AG04449 (cell line): Measurements from ENCODE around the gene C2CD3.

Experiments used
- CTCF ChIA-PET: fragments of 350-600 bp; formaldehyde crosslinking; extraction: SDS; loops from one replicate; lab custom pipeline; 2021; ENCODE audit warnings: antibody characterized with exemption; lab: Yijun Ruan, JAX
- POLR2A ChIA-PET: fragments of 400-600, 350-600 bp; formaldehyde crosslinking; extraction: SDS; loops from one replicate; lab custom pipeline; 2020; ENCODE audit warnings: antibody characterized with exemption, inconsistent platforms; lab: Yijun Ruan, JAX
- DNase-seq: peaks from one replicate; pipeline ENCODE4 v3.0.0-alpha.2; 2010; ENCODE audit warnings: low read depth, low spot score
- H3K4me3 ChIP-seq: 2 replicates; pipeline ENCODE4 v1.5.1; 2011; ENCODE audit warnings: low read depth, mild to moderate bottlenecking, control low read depth, low read length
- TF ChIP-seq, protein P1 (sequence below): IDR thresholded peaks from one replicate; pipeline ENCODE4 v1.5.1; 2011; ENCODE audit warnings: mild to moderate bottlenecking, moderate library complexity, low read length, control low read depth, inconsistent platforms; ENCODE audit not compliant: insufficient read depth; ENCODE audit errors: missing control alignments

C2CD3 gene

GRCh38 chr11:74169738-74170458 lies 904 bp downstream of the C2CD3 start:
- POLR2A ChIA-PET = interaction anchor here (1.1 to 1.8 kb wide), 3 partner anchors 8 to 189 kb away, joined by 3 to 7 read pairs (median 5); no protein-coding TSS in a partner anchor
- TF ChIP-seq, protein P1, sequence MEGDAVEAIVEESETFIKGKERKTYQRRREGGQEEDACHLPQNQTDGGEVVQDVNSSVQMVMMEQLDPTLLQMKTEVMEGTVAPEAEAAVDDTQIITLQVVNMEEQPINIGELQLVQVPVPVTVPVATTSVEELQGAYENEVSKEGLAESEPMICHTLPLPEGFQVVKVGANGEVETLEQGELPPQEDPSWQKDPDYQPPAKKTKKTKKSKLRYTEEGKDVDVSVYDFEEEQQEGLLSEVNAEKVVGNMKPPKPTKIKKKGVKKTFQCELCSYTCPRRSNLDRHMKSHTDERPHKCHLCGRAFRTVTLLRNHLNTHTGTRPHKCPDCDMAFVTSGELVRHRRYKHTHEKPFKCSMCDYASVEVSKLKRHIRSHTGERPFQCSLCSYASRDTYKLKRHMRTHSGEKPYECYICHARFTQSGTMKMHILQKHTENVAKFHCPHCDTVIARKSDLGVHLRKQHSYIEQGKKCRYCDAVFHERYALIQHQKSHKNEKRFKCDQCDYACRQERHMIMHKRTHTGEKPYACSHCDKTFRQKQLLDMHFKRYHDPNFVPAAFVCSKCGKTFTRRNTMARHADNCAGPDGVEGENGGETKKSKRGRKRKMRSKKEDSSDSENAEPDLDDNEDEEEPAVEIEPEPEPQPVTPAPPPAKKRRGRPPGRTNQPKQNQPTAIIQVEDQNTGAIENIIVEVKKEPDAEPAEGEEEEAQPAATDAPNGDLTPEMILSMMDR = no peak
- H3K4me3 ChIP-seq = peak overlapping the region; percentile 85
- no peak for DNase-seq
- CTCF ChIA-PET = interaction anchor here (0.8 to 2.5 kb wide), 3 partner anchors 15 to 206 kb away, joined by 3 to 12 read pairs (median 4); no protein-coding TSS in a partner anchor

GRCh38 chr11:74168838-74169237 lies 2.0 kb downstream of the C2CD3 start:
- ChIA-PET CTCF (no interaction called here), POLR2A (no interaction called here)
- no peak for DNase-seq
- TF ChIP-seq, protein P1 = no peak
- no peak overlapping the region for H3K4me3 ChIP-seq

DNA sequence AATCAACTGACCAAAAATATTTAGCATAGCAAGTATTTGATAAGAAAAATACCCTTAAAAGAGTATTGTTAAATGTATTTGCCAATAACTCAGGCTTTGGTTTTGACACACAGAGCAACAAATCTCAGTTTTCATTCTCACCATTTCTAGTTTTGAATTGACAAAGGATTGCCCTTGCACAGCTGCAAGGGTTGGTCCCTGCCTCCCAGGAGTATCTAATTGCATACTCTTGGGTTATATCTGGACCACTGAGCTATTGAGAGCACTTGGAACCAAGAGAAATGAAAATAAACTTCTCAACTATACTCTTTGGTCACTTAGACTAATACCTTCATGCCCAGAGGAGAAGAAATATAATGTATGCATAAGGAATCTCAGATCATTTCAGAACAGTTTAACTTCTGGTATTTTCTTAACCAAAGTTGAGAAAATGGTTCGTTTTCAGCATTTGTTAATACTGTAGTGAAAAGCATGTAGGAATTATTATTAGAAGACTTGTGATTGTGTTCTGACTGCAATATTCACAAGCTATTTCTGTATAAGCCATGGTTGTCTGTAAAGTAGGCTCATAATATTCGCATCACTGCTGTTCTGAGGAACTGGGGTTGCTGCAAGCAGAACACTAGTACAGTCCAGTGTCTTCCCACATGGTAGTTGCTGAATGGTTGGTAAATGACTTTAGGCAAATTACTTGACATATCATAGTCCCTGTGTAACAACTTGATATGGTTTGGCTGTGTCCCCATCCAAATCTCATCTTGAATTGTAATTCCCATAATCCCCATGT lies 7.9 kb downstream of the C2CD3 start:
- TF ChIP-seq, protein P1 = no peak
- POLR2A ChIA-PET = interaction anchor here (1.9 kb wide), 1 partner anchor 8 kb away, joined by 7 read pairs; the partner anchor contains the start of genes C2CD3 and PPME1
- DNase-seq = no peak
- no peak overlapping the region for H3K4me3 ChIP-seq
- CTCF ChIA-PET = interaction anchor here (0.5 kb wide), 1 partner anchor 14 kb away, joined by 3 read pairs; no protein-coding TSS in a partner anchor

GRCh38 chr11:74159642-74160041 lies 11.2 kb downstream of the C2CD3 start:
- CTCF ChIA-PET = interaction anchor here (1.2 kb wide), 1 partner anchor 24 kb away, joined by 4 read pairs; no protein-coding TSS in a partner anchor
- no peak overlapping the region for H3K4me3 ChIP-seq
- TF ChIP-seq, protein P1 = no peak
- POLR2A ChIA-PET = no interaction called here
- no peak for DNase-seq

DNA sequence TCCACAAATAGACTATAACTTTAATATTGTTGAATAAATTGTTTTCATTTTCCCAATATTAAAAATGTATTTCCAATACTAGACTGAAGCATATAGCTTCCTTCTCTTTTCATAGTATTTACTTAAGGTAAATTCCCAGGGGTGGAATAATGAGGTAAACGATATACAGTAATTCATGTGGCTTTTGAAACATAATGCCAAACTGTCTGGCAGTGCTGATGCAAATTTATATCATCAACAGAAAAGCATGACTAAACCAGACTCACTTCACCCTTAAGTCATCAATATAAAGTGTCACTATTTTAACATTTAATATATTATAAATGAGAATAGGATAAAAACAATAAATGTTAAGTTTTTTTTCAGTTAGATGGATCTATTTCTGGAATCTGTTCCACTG lies 13.6 kb downstream of the C2CD3 start:
- no peak for DNase-seq
- ChIA-PET POLR2A (no interaction called here), CTCF (interaction anchor here (1.5 kb wide), 1 partner anchor 118 kb away, joined by 4 read pairs; no protein-coding TSS in a partner anchor)
- TF ChIP-seq, protein P1 = no peak
- no peak overlapping the region for H3K4me3 ChIP-seq
